Erythroblast (primary cell): ENCODE data around the gene FZD10.

Experiments used
- GATA1 ChIP-seq: IDR thresholded peaks from 2 replicates; pipeline ENCODE4 v1.6.1; 2011; ENCODE audit warnings: low read depth, mild to moderate bottlenecking, control low read depth, low read length, moderate library complexity
- POLR2A ChIP-seq: IDR thresholded peaks from 2 replicates; pipeline ENCODE4 v1.6.1; 2011; ENCODE audit warnings: mild to moderate bottlenecking, low read length

DNA sequence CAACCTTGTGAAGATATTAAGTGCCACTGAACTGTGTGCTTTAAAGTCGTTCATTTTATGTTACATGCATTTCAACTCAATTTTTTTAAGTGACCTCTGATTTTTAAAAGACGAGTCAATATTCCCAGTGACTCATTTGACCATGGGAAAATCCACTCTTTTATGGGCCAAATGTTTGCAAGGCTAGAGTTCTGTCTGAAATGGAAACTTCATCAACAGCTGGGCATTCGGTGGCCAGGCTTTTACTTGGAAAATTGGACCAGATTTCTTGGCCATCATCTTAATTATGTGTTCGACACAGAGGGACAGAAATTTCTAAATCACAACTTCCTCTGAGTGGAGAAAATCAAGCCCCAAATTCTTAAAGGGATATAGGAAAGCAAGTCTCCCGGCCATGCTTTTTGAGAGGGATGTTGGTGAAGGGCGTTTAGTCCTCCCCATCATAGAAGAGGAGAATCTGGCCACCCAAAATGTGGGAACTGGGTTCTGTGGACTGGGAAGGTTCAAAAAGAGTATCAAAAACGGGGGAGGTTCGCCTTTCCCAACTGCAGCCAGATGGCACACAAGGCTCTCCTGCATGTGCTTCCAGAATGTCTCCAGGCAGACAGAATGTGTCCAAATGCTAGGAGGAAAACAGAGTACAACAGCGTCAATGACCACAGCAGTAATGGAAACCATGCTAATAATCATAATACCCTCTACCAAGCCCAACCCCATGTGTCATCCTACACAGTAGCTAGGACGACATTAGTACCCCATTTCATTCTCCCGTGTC, 40.9 kb upstream of the FZD10 start:
- TF ChIP-seq POLR2A (no peak), GATA1 (no peak)
